GM18907 (cell line): ENCODE results near the gene FBXO7.

Experiments used
- ATAC-seq: cut with Tn5 transposase; IDR thresholded peaks from one replicate; pipeline ENCODE4 v1.9.1; 2021; ENCODE audit warnings: mild to moderate bottlenecking, moderate library complexity; ENCODE audit not compliant: unreplicated experiment

The FBXO7 gene

GRCh38 chr22:32531228-32531627 lies 56.6 kb downstream of the FBXO7 start:
- ATAC-seq: no peak

- ATAC-seq: no peak
Measured at GRCh38 chr22:32531931-32532819, 57.6 kb downstream of the FBXO7 start.

- ATAC-seq: no peak
Measured at GRCh38 chr22:32532820-32533128, 58.2 kb downstream of the FBXO7 start.

- ATAC-seq: no peak
Measured at GRCh38 chr22:32533265-32534111, 58.9 kb downstream of the FBXO7 start.

GRCh38 chr22:32534252-32535235 lies 59.9 kb downstream of the FBXO7 start:
- ATAC-seq: no peak

- no peak for ATAC-seq
Measured at GRCh38 chr22:32535531-32536190, 61.0 kb downstream of the FBXO7 start.

GRCh38 chr22:32536352-32536751 lies 61.7 kb downstream of the FBXO7 start:
- no peak for ATAC-seq

- no peak for ATAC-seq
Measured at GRCh38 chr22:32538521-32538920, 63.9 kb downstream of the FBXO7 start.

GRCh38 chr22:32539631-32540421 lies 65.2 kb downstream of the FBXO7 start:
- ATAC-seq: no peak

GRCh38 chr22:32541481-32541880 lies 66.9 kb downstream of the FBXO7 start:
- no peak for ATAC-seq

GRCh38 chr22:32542066-32542676 lies 67.6 kb downstream of the FBXO7 start:
- no peak for ATAC-seq

- ATAC-seq: no peak
Measured at GRCh38 chr22:32542677-32543357, 68.2 kb downstream of the FBXO7 start.

GRCh38 chr22:32544953-32545558 lies 70.4 kb downstream of the FBXO7 start:
- ATAC-seq: no peak

GRCh38 chr22:32545801-32546200 lies 71.2 kb downstream of the FBXO7 start:
- no peak for ATAC-seq

GRCh38 chr22:32546496-32546895 lies 71.9 kb downstream of the FBXO7 start:
- no peak for ATAC-seq

GRCh38 chr22:32546935-32547334 lies 72.3 kb downstream of the FBXO7 start:
- ATAC-seq: no peak

- ATAC-seq: no peak
Measured at GRCh38 chr22:32548039-32548438, 73.4 kb downstream of the FBXO7 start.
